Panc1 (cell line): Measurements from ENCODE around the gene PISD.

Source experiments
- CTCF ChIP-seq: fragments of 450-650 bp; IDR thresholded peaks from 2 replicates; pipeline ENCODE4 v1.5.1; 2017; ENCODE audit warnings: mild to moderate bottlenecking
- POLR2AphosphoS5 ChIP-seq: IDR thresholded peaks from 2 replicates; pipeline ENCODE4 v1.6.1; 2012; ENCODE audit warnings: mild to moderate bottlenecking, low read depth, low read length, moderate library complexity
- REST ChIP-seq, 2 experiments: IDR thresholded peaks; 2 replicates each; pipeline ENCODE4 v1.6.1; 2011 to 2012; ENCODE audit warnings: low read depth in 2 of 2, control low read depth in 1 of 2, low read length in 1 of 2, mild to moderate bottlenecking in 1 of 2, moderate library complexity in 1 of 2; ENCODE audit not compliant: insufficient read depth in 1 of 2
- SIN3A ChIP-seq: IDR thresholded peaks from 2 replicates; pipeline ENCODE4 v1.6.1; 2012; ENCODE audit warnings: low read depth, mild to moderate bottlenecking, low read length, moderate library complexity, borderline replicate concordance; ENCODE audit not compliant: insufficient read depth

DNA sequence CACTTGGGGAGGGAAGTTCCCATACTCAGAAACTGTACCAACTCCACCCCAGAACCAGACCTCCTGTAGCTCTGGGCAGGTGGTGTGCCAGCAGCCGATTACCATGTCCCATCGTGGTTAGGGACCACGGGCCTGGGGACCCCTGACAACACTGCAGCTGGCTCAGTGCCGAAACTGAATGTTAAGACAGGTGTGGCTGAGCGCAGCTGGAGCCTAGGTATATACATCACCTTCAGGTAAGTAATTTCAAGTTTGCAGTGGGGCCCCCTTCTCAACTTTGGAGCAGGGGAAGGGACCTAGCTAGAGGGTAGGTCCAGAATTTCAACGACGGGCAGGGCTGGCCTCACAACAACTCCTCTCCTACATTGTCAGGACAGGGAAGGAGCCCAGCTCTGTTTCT is 20.7 kb upstream of the PISD start:
- TF ChIP-seq CTCF (no peak), SIN3A (no peak), POLR2AphosphoS5 (no peak), REST (IDR thresholded peaks at IDR 0.05; ENCODE audit: insufficient read depth in 1 of 2, low read depth in 2 of 2, low read length in 1 of 2) (no peak)
